ENCODE data around the gene MAP3K3.

MAP3K3 gene

DNA sequence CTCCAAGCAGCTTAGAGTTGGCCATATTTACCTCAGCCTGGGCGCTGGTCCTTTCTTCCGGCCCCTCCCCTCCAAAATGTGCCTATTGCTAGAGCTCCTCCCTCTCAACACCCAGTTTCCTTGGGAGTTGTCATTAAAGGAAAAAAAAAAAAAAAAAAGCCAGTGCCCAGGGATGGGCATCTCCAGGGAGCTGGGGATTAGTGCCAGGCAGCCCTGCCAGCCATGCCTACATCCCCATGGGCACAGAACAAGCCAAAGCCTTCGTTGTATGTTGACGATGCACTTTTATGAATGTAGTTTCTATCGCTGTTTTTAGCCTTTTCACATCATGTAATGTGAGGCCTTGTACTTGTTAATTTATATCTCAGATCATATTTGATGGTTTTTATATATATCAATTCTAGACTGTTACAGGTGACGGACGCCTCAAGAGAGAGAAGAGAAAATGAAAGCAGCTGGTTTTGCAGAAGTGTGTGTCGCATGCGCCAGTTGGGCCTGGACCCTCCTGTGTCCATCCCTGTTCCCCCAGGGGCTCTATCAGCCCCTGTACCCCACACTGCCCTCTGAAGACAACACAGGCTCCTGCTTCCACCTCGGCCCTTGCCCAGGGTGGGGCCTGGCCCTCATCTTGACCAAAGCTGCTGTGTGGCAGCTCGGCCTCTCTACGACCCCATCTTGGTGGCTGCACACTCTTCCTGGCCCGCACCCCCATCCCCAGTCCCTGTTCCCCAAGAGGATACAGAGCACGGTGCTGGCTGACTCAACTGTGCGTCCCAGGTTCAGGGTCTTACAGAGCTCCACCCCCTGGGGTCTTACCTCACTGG, 72.9 kb downstream of the MAP3K3 start:
- peak; percentile 17 for DNase-seq

DNA sequence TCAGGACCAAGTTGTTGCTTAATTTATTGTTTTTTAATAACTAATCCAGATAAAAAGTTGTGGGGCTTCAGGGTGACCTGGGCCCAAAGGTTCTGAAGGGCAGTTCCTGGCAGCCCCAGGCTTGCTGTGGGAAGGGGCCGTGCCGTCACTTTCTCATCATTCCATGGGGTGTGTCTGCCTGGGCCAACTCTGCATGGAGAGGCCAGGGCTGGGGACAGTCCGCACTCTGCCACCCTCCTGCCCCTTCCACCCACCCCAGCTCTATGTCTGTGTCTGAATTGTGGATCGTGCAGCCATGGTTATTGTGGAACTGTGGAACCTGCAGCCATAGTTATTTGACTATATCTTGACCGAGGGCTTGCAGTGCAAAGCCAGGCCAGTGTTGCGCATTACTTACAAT, 73.7 kb downstream of the MAP3K3 start:
- no peak for DNase-seq

DNA sequence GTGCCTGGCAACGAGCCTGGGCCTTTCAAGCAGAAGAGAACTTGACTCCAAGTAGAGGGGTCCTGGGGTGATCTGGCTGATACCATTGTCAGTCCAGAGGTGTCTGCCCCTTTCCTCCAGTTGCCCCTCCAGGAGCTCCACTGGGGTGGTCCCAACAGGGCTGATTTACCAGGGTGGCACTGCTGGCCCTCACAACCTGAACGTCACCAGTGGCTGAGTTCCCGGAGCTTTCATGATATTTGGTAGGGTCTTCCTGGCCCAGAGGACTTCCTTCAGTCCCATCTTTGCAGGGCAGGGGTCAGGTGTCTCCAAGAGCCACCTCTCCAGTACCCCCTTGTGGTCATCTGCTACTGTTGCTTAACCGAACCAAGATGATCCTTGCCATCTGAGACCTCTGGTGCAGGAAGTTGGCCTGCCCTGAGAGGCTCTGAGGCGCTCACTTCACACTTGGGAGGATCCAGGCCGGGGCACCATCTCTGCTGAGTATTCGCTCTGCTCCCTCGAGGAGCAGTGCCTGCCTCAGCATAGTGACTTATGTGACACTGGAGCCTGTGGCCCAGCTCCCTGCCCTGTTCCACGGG, 74.3 kb downstream of the MAP3K3 start:
- peak; percentile 51 for DNase-seq

DNA sequence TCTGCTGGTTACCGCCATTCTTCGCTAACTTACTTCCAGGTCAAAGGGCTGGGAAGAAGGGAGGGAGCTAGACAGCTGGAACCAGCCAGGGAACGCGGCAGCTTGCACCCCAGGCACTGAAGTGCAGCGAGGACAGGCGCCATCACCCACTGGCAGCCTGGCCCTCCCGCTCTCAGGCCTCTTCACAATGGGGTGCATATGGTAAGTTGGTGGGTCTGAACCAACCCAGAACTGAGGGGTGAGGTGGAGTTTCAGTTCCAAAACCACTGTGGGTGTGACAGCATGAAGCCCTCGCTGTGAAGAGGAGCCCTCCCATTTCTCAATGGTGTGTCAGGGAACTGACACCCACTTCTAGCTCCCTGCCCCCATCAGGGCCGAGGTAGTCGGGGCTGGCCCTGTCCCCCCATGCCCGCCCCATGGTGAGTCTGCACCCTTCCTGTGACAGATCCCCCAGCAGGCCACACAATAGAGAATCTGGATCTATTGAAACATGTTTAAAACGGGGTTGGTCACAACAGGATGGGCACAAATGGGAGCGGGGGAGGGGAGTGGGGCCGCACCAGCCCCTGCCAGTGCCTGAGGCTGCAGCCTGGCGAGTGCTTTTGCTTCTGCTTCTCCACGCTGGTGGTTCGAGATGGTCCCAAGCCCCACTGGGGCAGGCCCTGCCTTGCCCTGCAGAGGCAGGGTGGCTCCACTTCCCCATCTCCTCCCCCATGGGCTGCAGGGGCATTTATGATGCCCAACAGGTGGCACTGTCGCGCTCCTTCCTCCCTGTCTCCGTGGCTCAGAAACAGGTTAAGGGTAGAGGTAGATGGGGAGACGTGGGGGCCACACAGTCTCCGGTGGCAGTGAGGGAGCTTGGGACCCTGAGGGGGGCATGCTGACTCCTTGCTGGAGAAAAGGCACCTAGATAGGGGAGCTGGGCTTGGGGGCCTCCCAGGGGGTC, 75.4 kb downstream of the MAP3K3 start:
- peak; percentile 64 for DNase-seq

DNA sequence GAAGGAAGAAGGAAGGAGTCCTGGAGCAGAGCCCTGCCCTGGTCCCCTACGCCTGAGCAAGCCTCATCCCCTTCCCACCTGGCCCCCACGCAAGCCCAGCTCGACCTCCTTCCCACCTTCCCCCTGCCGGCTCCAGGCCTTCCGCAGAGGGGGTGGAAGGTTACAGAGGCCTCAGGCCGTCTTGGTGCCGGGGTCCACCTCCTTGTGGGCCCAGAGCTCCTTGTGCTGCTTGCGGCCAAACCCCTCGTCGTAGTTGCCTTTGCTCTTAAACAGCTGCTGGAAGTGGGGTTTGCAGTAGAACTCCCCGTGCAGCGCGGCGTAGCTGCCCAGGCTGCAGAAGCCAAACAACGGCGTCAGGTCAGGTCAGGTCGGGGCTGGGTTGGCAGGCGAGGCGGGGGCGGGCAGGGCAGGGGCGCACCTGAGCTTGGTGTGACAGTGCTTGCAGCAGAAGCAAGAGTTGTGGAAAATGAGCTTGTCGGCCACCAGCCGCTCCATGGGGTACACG, 76.2 kb downstream of the MAP3K3 start:
- peak; percentile 9 for DNase-seq

DNA sequence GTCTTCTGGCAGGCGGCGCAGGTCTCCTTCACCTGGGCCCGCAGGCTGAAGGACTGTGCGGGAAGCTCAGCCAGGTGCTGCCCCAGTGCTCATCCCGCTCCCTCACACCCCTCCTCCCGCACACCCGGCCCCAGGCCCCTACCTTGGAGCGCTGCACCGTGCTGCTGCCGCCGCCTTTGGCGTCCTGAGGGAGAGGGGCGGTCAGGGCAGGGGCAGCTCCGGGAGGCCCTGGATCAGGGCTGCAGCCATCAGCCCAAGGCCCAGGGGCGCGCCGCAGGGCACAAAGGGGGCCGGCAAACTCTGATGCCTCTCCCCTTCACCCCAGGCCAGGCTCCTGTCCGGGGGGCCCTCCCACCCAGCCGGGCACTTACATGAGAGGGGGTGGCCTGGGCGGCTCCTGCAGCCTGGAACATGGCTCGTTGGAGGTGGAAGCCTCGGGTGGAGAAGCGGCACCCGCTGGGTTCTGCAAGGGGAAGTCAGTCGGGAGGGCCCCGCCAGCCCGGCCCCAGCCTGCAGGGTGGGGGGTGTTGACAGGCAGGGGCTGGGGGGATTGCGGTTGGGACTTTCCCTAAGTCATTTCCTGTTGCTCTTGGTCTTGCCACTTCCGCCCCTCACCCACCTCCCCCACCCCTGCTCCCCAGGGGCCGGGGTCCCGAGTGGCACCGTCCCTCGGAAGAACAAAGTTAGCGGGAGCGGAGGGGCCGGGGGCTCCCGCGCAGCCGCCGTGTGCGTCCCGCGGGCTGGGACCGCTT, 76.8 kb downstream of the MAP3K3 start:
- DNase-seq, result peak; percentile 75

DNA sequence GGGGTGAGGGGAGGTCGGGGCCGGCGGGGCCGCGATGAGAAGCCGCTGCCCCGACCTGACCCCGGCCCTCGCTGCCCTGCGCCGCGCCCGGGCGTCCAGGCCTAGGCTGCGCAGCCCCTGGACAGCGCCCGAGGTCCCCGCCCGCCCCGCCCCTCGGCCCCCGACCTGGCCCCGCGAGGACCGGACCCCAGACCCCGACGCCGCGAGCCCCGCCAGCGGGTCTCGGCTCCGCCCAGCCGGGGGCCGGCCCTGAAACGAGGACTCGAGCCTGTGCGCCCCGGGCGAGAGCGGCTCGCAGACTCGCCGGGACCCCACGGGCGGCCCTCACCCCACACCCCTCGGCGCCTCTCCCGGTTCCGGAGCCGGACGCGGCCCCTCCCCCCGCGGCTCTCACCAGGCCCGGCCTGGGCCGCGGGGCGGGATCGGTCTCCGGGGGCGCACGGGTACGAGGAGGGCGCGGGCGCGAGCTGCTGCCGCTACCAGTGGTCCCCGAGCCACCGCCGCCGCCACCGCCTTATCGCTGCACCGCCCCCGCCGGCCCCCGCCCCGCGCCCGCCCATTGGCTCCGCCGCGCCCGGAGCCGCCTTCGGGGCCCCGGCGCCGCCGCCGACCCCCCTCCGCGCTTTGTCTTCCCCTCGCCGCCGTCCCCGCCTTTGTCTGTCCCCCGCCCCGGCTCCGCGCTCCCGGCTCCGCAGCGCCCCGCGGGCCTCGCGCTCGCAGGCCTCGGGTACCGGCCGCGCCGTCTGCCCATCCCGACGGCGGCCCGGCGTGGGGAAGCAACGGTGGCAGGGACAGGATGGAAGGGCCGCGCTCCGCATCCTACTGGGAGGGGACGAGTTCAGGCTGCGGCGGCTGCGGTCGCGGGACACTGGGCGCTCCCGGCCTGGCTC, 77.7 kb downstream of the MAP3K3 start, which contains the start of gene LIMD2:
LIMD2 (minus strand) TSS at position 488 of the 890 bp plus-strand sequence. CDS start 827 bp downstream, outside the sequence.
- DNase-seq, result peak; percentile 83

DNA sequence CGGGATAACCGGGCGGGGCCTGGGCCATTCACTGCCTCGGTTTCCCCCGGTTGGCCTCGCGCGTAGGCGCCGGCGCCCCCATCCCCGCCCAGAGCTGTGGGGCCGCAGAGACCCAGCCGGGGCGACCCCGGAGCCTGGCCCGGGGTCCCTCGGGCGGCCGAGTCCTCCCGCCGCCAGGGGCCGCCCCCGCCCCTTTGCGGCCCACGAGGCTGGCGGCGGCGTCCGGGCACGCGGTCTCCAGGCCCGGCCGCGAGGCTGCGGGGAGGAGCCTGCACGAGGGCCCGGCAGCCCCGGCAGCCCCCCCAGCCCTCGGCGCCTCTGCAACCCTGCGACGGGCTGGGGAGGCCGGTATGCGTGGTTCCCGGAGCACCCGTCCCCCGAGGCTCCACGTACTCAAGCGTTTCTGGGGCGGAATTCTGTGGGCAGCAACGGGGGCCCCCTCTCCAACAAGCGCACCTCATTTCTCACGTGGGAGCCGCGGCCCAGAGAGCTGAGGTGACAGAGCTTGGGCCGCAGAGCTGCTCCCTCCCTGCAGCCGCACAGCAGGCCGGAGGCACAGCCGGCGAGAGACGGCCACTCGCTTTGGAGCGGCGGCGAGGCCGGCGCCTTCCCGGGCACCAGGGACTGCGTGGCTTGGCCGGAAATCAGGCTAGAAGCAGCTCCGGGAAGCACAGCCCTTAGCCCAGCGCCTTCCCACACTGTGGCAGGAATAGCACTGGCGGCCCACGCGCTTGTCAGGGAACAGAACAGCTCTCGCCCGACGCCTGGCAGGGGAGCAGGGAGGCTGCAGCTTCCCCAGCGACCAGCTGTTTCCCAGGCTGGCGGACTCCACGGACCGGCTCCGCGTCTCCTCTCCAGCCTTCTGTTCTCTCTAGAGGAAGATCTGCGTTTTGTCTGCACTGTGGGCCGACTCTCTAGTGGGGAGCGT, 78.6 kb downstream of the MAP3K3 start:
- peak; percentile 81 for DNase-seq

DNA sequence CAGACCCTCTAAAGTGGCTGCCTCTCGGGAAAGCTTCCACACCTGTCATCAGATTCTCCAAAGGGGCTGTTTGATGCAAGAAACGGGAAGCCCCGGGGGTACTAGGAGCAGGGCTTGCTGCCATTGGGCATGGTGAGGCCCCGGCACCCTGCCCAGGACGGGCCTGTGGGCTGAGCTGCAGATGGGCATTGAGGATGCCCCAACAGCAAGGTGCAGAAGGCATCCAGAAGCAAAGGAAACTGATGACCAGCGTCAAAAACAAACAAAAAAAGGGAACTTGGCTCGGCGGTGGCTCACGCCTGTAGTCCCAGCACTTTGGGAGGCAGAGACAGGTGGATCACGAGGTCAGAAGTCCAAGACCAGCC, 79.2 kb downstream of the MAP3K3 start:
- DNase-seq, result no peak

DNA sequence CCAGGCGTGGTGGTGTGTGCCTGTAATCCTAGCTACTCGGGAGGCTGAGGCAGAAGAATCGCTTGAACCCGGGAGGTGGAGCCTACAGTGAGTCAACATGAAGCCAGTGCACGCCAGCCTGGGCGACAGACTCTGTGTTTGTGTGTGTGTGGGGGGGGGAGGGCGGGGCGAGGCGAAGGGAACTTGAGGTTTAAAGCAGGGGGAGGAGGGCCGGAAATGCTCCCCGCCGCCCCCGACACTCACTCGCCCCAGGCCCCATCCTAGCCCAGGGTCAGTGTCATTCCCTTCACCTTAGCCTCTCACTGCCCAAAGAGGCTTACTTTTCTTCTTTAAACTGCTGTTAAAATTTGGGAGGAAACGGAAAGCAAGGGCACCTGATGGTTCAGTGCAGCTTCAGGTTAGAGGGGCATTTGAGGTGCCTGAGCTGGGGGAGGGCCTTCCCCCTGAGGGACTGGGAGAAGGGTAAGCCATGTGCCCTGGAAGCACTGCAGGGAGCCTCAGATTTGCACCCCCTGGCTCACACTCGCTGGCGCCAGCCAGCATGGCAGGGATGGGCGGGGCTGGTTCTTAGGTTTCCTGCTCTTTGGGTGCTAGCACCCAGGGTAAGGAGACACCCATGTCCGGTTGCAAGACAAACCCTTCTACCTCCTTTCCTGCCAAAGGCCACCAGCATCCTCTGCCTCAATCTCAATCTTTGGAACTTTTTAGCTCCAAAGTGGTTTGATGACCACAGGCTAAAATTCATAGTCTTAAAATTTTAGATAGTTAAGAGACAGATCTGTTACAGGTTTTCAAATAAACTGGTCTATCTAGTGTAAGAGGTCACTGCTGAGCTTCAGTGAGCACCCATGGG, 79.9 kb downstream of the MAP3K3 start:
- no peak for DNase-seq

DNA sequence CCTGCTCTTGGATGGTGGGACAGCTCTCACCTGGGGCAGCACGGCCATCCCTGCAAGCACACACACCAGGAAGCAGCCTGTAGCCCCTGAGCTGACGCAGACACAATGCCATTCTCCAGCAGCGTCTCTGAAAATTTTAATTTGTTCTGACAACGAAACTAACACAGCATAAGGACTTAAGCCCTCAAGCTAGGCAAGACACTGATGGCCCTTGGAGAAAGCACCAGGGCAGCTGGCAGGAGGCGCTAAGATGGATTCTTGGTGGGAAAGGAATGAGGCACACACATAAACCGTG, 80.5 kb downstream of the MAP3K3 start:
- peak; percentile 44 for DNase-seq

DNA sequence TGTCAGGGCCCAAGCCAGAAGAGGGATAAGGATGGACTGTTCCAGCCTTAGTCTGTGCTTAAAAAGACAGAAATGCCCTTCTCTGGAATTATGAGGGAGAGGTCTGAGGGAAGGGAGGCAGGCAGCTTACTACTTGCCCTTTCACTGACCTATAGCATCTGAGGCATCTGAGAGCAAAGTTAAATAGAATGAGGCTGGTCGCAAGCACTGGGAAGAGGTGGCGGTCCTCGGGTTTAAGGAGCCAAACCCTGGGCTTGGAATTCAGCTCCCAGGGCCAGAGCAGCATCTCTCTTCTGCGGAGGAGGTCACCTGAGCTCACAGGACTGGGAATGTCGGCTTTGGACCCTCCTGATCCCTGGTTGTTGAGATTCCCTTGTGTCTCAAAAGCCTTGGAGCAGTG, 80.8 kb downstream of the MAP3K3 start:
- no peak for DNase-seq

DNA sequence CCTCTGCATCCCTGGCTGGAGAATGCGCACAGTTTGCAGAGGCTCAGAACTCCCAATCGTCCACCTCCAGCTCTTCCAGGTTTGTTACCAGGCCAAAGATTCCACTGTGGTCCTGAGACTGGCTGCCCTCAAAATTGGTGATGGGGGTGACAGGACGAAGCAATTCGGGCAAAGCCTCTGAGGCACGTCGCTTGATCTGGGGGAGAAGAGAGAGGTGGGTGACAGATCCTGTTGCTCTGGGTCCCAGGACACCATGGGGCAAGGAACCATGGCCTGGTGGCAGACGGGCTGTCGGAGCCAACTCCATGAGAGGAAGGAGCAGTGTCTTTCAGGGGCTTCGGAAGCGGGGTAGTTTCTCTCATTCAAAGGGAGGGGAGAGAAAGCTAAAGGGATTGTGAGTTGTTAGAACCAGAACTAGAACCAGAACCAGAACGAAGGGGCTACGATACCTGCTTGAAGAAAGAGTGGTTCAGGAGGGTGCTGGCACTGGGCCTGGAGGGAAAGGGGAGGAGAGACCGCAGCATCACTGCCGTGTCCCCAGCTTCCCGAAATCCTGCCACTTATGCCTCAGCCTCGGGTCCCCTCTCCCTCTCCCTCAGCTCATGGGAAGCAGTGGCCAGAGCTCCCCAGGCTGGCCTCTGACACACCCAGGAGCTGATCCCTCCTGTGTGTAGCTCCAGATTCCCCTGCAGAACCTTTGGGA, 81.5 kb downstream of the MAP3K3 start:
- DNase-seq, result no peak

DNA sequence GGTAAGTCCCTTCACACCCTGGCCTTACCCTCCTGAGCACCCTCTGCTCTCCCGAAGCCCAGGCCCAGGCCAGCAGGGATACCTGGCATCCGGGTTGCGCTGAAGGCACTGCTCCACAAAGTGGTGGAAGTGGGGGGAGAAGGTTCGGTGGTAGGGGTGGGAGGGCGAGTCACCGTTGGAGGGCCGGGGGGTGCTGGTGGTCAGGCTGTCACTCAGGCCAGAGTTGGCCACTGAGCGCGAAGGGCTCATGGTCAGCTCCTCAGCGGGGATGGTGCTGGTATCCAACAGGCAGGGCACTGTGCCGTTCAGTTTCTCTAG, 82.0 kb downstream of the MAP3K3 start:
- DNase-seq, result no peak

DNA sequence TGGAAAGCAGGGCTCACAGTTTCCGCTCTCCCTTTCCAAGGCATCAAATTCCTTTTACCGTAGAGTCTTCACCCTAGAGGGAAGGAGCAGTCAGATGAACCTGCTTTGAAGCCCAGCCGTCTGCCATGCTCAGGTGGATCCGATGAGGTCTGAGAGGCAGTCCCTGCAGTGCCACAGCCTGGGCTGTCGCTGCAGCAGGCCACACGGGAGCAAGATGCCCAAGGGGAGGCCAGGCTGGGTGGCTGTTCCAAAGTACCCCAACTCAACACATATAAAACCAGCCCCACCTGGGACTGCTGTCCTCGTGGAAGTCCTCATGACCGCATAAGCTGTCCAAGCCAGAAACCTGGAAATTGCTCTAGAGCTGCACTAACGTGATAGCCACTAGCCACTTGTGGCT, 82.6 kb downstream of the MAP3K3 start:
- no peak for DNase-seq

DNA sequence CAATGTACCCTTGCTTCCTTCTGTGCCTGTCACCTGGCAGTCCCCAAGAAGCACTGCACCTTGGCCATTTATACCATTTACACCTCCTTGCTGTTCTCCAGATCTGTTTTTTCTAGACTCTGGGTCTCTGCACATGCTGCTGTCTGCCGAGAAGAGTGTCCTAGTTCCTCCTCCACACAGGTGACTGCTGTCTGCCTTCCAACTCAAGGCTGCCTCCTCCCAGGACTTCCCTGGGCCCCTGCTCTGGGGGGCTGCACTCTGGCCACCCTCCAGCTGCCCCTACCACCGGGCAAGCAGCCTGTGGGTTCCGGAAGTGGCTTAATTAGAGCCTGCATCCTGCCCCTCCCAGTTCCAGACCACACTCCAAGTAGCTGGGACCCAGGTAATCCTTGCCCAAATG, 83.4 kb downstream of the MAP3K3 start:
- DNase-seq, result no peak

DNA sequence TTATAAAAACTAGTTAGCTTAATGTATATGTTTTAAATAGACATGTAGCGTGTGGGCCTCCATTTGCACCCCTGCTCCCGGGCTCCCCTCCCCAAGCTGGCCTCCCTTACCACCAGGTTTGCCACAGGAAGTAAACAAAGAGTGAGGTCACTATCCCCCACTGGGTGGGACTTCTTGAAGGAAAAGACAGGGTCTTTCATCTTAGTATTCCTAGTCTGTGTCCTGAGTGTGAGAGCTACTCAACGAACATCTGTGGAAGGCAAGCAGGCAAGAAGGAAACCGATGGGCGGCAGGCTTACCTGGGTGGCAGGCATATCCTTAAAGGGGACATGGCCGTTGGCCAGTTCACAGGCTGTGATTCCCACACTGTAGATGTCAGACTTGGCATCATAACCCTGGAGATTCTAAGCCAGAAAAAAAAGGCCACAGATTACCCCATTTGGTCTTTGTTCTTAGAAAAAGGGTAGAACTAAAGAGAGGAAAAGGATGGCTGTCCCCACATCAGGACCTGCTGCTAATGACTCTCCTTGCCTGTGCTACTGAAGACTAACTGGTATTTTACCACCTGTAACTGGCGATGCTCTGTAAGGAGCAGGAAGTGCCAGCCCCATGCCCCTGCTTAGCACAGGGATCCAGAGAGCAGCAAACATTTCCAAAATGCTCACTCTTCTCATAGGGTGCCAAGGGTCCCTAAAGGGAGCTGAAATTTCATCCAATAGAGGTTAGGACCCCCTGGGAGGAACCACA, 84.3 kb downstream of the MAP3K3 start:
- DNase-seq, result no peak

DNA sequence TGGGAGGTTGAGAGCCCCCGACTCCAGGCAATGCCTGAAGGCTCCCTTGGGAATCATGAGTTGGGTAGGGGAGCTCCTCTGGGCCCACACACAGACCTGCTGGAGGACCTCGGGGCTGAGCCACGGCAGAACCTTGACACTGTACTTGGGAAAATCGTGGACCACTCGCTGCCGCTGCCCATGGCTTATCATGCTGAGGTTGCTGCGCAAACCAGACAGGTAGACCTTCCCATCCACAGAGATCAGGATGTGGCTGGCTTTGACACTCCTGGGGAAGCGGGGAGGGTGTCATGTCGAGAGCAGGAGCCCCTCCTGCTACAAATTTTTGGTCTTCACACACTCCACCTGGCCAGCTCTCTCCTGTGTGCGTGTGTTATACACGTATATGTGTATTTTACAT, 84.9 kb downstream of the MAP3K3 start:
- no peak for DNase-seq
